Ovary (tissue), 9 donors: ENCODE measurements around the gene ROBO2. TPM values are rescaled to one million over a fixed set of nuclear protein-coding genes. Genes with fewer than 3 reads are reported as not detected.

Experiments
- DNase-seq, 5 donors: peaks; one replicate each; pipeline ENCODE4 v3.0.0-alpha.2; 2019 to 2020
- H3K27ac ChIP-seq, 2 donors: fragments of 200-600 bp; one replicate each; pipeline versions ENCODE4 v1.5.1 to v1.8.0; 2019 to 2022
- H3K27me3 ChIP-seq: fragments of 200-600 bp; one replicate; pipeline ENCODE4 v1.8.0; 2022
- H3K36me3 ChIP-seq: fragments of 200-600 bp; sonication (generic); one replicate; pipeline ENCODE4 v1.5.1; 2019
- H3K4me1 ChIP-seq: one replicate; pipeline ENCODE4 v1.8.1; 2013; ENCODE audit warnings: mild to moderate bottlenecking, moderate library complexity; ENCODE audit not compliant: insufficient read depth
- H3K4me3 ChIP-seq: fragments of 200-600 bp; sonication (generic); one replicate; pipeline ENCODE4 v1.5.1; 2017
- H3K9me3 ChIP-seq, 2 donors: fragments of 200-600 bp in 1 of 2; sonication (generic) in 1 of 2; one replicate each; pipeline versions ENCODE4 v1.5.1 to v1.8.1; 2013 to 2019; ENCODE audit warnings: mild to moderate bottlenecking in 1 of 2, moderate library complexity in 1 of 2
- EP300 ChIP-seq: sonication (generic); formaldehyde crosslinking; IDR thresholded peaks from one replicate; pipeline ENCODE4 v1.6.1; 2017; ENCODE audit warnings: antibody characterized with exemption
- POLR2A ChIP-seq: fragments of 450-650 bp; IDR thresholded peaks from one replicate; pipeline ENCODE4 v1.6.1; 2017; ENCODE audit warnings: antibody characterized with exemption, mild to moderate bottlenecking, moderate library complexity
- WGBS, 3 donors: extraction: QIAGEN DNeasy Blood & Tissue Kit in 1 of 3; methylation state at CpG; one replicate each; pipeline versions ENCODE4 v1.1.5 to v1.1.7; 2013 to 2017; 5-methylcytosine and 5-hydroxymethylcytosine counted together
- intact Hi-C, 4 donors: fragments of 100-400 bp; cut with DNase I; formaldehyde crosslinking; loops; one replicate each; pipeline versions ENCODE4 v1.11.0 to v1.15.1; 2022 to 2023
- polyA plus RNA-seq, 2 donors: library from polyadenylated mRNA; stranded (reverse); fragments of 200-250 nt in 1 of 2; fragments of 350-450 nt in 1 of 2; fragmentation: Illumina TruSeq in 1 of 2; extraction: RNeasy Lipid Tissue Mini Kit (QIAGEN cat#74804) in 1 of 2; gene quantifications; one replicate each; pipeline ENCODE4 v1.2.3, GENCODE V29; 2013 to 2014
- total RNA-seq, 7 donors: library from RNA; depleted of rRNA in 2 of 7; stranded (reverse); fragments of >200 nt in 2 of 7; fragmentation: NEBNext Ultra II Directional in 3 of 7; extraction: Animal tissue kit (Norgen Biotek cat#: 25700) in 3 of 7; gene quantifications; one replicate each; pipeline versions ENCODE4 v1.1.0 to v1.2.4, GENCODE V29; 2016 to 2023
- TF ChIP-seq, protein P1 (sequence below), 3 donors: fragments of 450-650 bp in 2 of 3; fragments of 200-600 bp in 1 of 3; IDR thresholded peaks; one replicate each; pipeline versions ENCODE4 v1.5.1 to v1.8.0; 2016 to 2022; ENCODE audit warnings: antibody characterized with exemption in 3 of 3, mild to moderate bottlenecking in 1 of 3
- donor health status: DM: no; HTN: no; CAD: no; lungs with moderate emphysema.
- donor health status: DM: no; HTN: no; CAD: no.
- donor health status: Bipolar disorder and iron deficiency.
- donor health status: DM: yes; HTN: yes; CAD: no.
- donor health status: DM: no; HTN: no; CAD: no.
- donor health status: DM: yes; HTN: yes; CAD: no.

ROBO2 gene
- total and polyA plus RNA-seq, 9 donors, result 3.4 to 14.8 (median 5.6) TPM

DNA sequence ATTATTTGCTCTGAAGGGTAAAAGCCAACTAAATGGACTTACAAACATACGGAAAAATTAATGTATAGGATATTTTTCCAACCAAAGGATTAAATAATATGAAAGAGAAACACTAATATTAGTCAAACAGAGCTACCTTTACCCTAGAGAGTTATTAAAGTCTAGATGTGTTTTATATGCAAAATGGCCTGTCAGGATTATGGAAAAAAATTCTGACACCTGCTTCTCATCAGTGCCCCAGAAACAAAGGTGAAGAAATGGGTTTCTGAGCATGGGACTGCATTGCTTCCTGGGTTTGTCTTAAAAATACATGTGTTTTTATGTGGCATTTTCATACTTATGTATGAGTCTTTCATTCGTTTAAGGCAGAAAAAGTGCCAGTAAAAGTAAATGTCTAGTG is 148.3 kb downstream of the ROBO2 start:
- TF ChIP-seq POLR2A (no peak), EP300 (no peak)
- TF ChIP-seq, protein P1, sequence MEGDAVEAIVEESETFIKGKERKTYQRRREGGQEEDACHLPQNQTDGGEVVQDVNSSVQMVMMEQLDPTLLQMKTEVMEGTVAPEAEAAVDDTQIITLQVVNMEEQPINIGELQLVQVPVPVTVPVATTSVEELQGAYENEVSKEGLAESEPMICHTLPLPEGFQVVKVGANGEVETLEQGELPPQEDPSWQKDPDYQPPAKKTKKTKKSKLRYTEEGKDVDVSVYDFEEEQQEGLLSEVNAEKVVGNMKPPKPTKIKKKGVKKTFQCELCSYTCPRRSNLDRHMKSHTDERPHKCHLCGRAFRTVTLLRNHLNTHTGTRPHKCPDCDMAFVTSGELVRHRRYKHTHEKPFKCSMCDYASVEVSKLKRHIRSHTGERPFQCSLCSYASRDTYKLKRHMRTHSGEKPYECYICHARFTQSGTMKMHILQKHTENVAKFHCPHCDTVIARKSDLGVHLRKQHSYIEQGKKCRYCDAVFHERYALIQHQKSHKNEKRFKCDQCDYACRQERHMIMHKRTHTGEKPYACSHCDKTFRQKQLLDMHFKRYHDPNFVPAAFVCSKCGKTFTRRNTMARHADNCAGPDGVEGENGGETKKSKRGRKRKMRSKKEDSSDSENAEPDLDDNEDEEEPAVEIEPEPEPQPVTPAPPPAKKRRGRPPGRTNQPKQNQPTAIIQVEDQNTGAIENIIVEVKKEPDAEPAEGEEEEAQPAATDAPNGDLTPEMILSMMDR (IDR thresholded peaks at IDR 0.05), result no peak
- WGBS, 3 donors, result 69 to 79% (median 74%) methylated on average over 2 of the region's 2 CpGs
- Histone ChIP-seq H3K9me3 (no peaks in the 10 kb centered on the region), H3K27ac (no peak overlapping the region), H3K4me3 (no peak overlapping the region), H3K4me1 (peaks cover 4% of the 10 kb centered on the region), H3K27me3 (no peaks in the 10 kb centered on the region), H3K36me3 (no peaks in the 10 kb centered on the region)
- DNase-seq, result no peak
- intact Hi-C loops, result no loop called here

DNA sequence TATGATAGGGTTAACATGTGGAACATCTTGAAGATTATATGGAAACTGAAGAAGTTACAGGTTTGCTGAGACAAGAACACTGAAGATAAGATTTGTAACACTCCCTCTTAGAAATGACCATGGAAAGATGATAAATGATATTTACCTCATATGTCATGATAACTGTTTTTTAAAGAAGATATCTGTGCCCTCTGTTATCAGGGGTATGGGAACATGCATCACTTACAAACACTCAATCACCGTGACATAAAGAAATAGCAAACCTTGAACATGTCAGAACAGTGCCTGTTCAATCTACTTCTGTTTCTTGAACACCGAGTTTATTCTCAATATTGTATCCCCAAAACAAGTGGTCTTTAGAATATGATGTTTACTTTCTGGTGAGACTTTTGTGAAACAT is 149.4 kb downstream of the ROBO2 start:
- Histone ChIP-seq H3K9me3 (no peaks in the 10 kb centered on the region), H3K4me3 (no peak overlapping the region), H3K4me1 (peaks cover 4% of the 10 kb centered on the region), H3K27ac (peak overlapping the region in 1 of 2 donors; percentile 25), H3K27me3 (no peaks in the 10 kb centered on the region), H3K36me3 (no peaks in the 10 kb centered on the region)
- 23 to 34% (median 32%) methylated on average over 2 of the region's 2 CpGs for WGBS, 3 donors
- no peak for DNase-seq
- no peak for TF ChIP-seq EP300
- TF ChIP-seq POLR2A, result no peak
- TF ChIP-seq, protein P1 (IDR thresholded peaks at IDR 0.05), result no peak
- intact Hi-C loops, result no loop called here

DNA sequence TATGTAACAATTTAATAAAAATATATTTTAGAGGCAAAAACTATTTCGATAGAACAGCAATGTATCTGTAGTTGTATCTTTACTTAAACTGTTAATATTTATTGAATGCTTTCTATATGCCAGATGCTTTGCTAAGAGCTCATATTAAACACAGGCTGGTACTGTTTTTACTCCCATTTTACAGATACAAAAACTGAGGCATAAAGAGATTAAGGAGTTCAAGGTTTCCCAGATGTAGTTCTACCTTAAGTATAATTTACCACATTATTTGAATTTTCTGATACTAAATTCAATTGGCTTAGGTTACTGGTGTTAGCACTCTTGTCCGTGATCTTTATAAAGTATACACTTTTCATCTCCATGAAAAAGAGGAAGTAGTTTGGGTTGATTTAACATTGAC is 149.8 kb downstream of the ROBO2 start:
- Histone ChIP-seq H3K27ac (peak overlapping the region in 1 of 2 donors; percentile 25), H3K4me3 (no peak overlapping the region), H3K4me1 (peaks cover 4% of the 10 kb centered on the region), H3K9me3 (no peaks in the 10 kb centered on the region), H3K36me3 (no peaks in the 10 kb centered on the region), H3K27me3 (no peaks in the 10 kb centered on the region)
- intact Hi-C loops, result no loop called here
- no peak for DNase-seq
- TF ChIP-seq, protein P1 (IDR thresholded peaks at IDR 0.05), result no peak
- TF ChIP-seq POLR2A, result no peak
- TF ChIP-seq EP300, result no peak
- WGBS, 3 donors, result 30 to 57% (median 45%) methylated on average over 2 of the region's 2 CpGs

DNA sequence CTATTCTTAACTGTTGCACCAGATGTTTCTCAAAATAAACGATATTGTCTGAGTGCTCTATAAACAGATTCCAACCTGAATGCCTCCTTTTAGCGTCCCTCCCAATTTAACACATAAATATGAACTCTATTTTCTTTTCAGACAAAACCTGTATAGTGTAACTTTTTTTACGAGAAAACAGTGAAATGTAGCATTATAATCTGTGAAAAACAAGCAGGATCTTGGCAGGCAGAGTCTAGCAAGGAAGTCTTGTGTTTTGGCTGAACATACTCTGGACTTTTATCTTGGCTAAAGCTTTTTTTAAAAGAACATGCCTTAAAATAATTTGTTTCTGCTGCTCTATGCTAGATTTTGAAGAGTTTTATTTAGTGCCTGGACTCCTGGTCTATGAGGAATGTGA is 150.5 kb downstream of the ROBO2 start:
- TF ChIP-seq POLR2A (no peak), EP300 (no peak)
- TF ChIP-seq, protein P1 (IDR thresholded peaks at IDR 0.05), result no peak
- intact Hi-C loops, result no loop called here
- no peaks in the 10 kb centered on the region for H3K36me3 ChIP-seq
- DNase-seq, result no peak
- no peaks in the 10 kb centered on the region for H3K9me3 ChIP-seq
- H3K27me3 ChIP-seq, result no peaks in the 10 kb centered on the region
- 2 to 5% (median 2%) methylated on average over 3 of the region's 3 CpGs for WGBS, 3 donors
- no peak overlapping the region for H3K4me3 ChIP-seq
- peaks cover 4% of the 10 kb centered on the region for H3K4me1 ChIP-seq
- peak overlapping the region in 1 of 2 donors; percentile 25 for H3K27ac ChIP-seq
